ENCODE measurements around the gene TEKT5. TPM values are rescaled to one million over a fixed set of nuclear protein-coding genes. Genes with fewer than 3 reads are reported as not detected.
A peak's percentile ranks its signal among the peaks of the same experiment; 100 is the strongest.

TEKT5 gene
- polyA plus RNA-seq, 3 donors, result 0.16 TPM; not detected in 2

DNA sequence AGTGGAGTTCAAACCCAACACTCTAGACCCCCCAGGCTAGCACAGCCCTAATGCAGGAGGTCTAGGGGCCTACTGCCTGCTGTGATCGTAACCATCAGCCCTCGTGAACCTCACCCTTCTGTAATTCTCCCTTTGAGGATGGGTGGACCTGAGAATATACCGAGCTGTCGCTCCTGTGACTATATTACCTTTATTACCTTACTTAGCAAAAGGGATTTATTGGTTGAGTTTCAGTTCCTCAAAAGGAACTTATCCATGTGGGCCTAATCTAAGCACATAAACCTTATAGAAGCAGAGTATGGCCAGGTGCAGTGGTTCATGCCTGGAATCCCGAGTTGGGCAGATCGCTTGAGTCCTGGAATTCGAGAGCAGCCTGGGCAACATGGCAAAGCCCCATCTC, 95.1 kb downstream of the TEKT5 start:
- intact Hi-C loops (cut with micrococcal nuclease), result no loop called here
- Histone ChIP-seq H3K4me2 (replicated peaks; ENCODE audit: extremely low read depth, low read length, poor library complexity, severe bottlenecking) (no peak overlapping the region), H3K4me1 (ENCODE audit: control insufficient read depth in 1 of 2, insufficient read depth in 2 of 2, low read length in 2 of 2) (peaks cover 7 to 13% of the 10 kb centered on the region in 2 donors), H3K4me3 (replicated peaks in 1 of 3; ENCODE audit: low read depth in 2 of 3, low read length in 3 of 3) (no peak overlapping the region), H3K27ac (ENCODE audit: low read depth in 1 of 2, low read length in 2 of 2) (no peak overlapping the region), H3K9me3 (replicated peaks in 1 of 2; ENCODE audit: control insufficient read depth in 1 of 2, insufficient read depth in 1 of 2, low read length in 2 of 2) (no peaks in the 10 kb centered on the region), H3K9ac (ENCODE audit: insufficient read depth, low read length, poor library complexity, severe bottlenecking) (no peak overlapping the region), H4K20me1 (ENCODE audit: insufficient read depth, low read length) (no peaks in the 10 kb centered on the region), H3K36me3 (replicated peaks in 1 of 2; ENCODE audit: control insufficient read depth in 1 of 2, insufficient read depth in 2 of 2, low read length in 2 of 2) (no peaks in the 10 kb centered on the region), H3K79me2 (ENCODE audit: insufficient read depth, low read length) (no peaks in the 10 kb centered on the region), H3K27me3 (ENCODE audit: control insufficient read depth in 2 of 2, insufficient read depth in 2 of 2, low read length in 2 of 2) (no peaks in the 10 kb centered on the region), H2AFZ (ENCODE audit: insufficient read depth, low read depth, low read length, poor library complexity, severe bottlenecking) (no peak overlapping the region)
- Mint-ChIP-seq H3K4me3 (no peak overlapping the region), H3K4me1 (no peaks in the 10 kb centered on the region), H3K27ac (no peak overlapping the region), H3K9me3 (peaks cover 0 to 4% (median 3%) of the 10 kb centered on the region in 7 donors), H3K36me3 (no peaks in the 10 kb centered on the region), H3K27me3 (ENCODE audit: low read depth in 3 of 3) (peaks cover 10 to 25% (median 12%) of the 10 kb centered on the region in 3 donors)
- peak in 1 of 3 donors; percentile 4 for DNase-seq
- WGBS (ENCODE audit: insufficient coverage), result no CpG with 5 or more reads among the region's 7 CpGs
- TF ChIP-seq, protein P1, sequence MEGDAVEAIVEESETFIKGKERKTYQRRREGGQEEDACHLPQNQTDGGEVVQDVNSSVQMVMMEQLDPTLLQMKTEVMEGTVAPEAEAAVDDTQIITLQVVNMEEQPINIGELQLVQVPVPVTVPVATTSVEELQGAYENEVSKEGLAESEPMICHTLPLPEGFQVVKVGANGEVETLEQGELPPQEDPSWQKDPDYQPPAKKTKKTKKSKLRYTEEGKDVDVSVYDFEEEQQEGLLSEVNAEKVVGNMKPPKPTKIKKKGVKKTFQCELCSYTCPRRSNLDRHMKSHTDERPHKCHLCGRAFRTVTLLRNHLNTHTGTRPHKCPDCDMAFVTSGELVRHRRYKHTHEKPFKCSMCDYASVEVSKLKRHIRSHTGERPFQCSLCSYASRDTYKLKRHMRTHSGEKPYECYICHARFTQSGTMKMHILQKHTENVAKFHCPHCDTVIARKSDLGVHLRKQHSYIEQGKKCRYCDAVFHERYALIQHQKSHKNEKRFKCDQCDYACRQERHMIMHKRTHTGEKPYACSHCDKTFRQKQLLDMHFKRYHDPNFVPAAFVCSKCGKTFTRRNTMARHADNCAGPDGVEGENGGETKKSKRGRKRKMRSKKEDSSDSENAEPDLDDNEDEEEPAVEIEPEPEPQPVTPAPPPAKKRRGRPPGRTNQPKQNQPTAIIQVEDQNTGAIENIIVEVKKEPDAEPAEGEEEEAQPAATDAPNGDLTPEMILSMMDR (IDR thresholded peaks at IDR 0.05), result no peak

- H3K27ac ChIP-seq (ENCODE audit: low read depth in 1 of 2, low read length in 2 of 2), result no peak overlapping the region
- Mint-ChIP-seq H3K36me3 (no peaks in the 10 kb centered on the region), H3K4me1 (no peaks in the 10 kb centered on the region), H3K4me3 (no peak overlapping the region), H3K27me3 (ENCODE audit: low read depth in 3 of 3) (peaks cover 6 to 17% (median 12%) of the 10 kb centered on the region in 3 donors), H3K27ac (no peak overlapping the region), H3K9me3 (peaks cover 0 to 4% (median 3%) of the 10 kb centered on the region in 7 donors)
- intact Hi-C loops (cut with micrococcal nuclease), result no loop called here
- 13% methylated on average over 9 of the region's 11 CpGs for WGBS (ENCODE audit: insufficient coverage)
- no peaks in the 10 kb centered on the region for H4K20me1 ChIP-seq (ENCODE audit: insufficient read depth, low read length)
- no peak overlapping the region for H3K9ac ChIP-seq (ENCODE audit: insufficient read depth, low read length, poor library complexity, severe bottlenecking)
- no peak overlapping the region for H3K4me3 ChIP-seq (replicated peaks in 1 of 3; ENCODE audit: low read depth in 2 of 3, low read length in 3 of 3)
- H3K4me2 ChIP-seq (replicated peaks; ENCODE audit: extremely low read depth, low read length, poor library complexity, severe bottlenecking), result no peak overlapping the region
- TF ChIP-seq, protein P1 (IDR thresholded peaks at IDR 0.05), result no peak
- peak overlapping the region; percentile 40 for H2AFZ ChIP-seq (ENCODE audit: insufficient read depth, low read depth, low read length, poor library complexity, severe bottlenecking)
- DNase-seq, result no peak
- no peaks in the 10 kb centered on the region for H3K27me3 ChIP-seq (ENCODE audit: control insufficient read depth in 2 of 2, insufficient read depth in 2 of 2, low read length in 2 of 2)
- H3K79me2 ChIP-seq (ENCODE audit: insufficient read depth, low read length), result no peaks in the 10 kb centered on the region
- H3K36me3 ChIP-seq (replicated peaks in 1 of 2; ENCODE audit: control insufficient read depth in 1 of 2, insufficient read depth in 2 of 2, low read length in 2 of 2), result no peaks in the 10 kb centered on the region
- peaks cover 7 to 13% of the 10 kb centered on the region in 2 donors for H3K4me1 ChIP-seq (ENCODE audit: control insufficient read depth in 1 of 2, insufficient read depth in 2 of 2, low read length in 2 of 2)
- H3K9me3 ChIP-seq (replicated peaks in 1 of 2; ENCODE audit: control insufficient read depth in 1 of 2, insufficient read depth in 1 of 2, low read length in 2 of 2), result no peaks in the 10 kb centered on the region
Observed at GRCh38 chr16:10598157-10598556, 96.6 kb downstream of the TEKT5 start.
